Naive thymus-derived CD4-positive, alpha-beta T cell (primary cell): ENCODE data around the gene ALX1. TPM values are rescaled to one million over a fixed set of nuclear protein-coding genes. Genes with fewer than 3 reads are reported as not detected.
A peak's percentile ranks its signal among the peaks of the same experiment; 100 is the strongest.

Source experiments
- ATAC-seq: fragments of 150-1000 bp; cut with Tn5 transposase; 2 replicates; pipeline ENCODE4 v1.10.0; 2021; ENCODE audit warnings: mild to moderate bottlenecking, moderate library complexity
- CTCF ChIA-PET: fragments of 350-600 bp; sonication (Branson Sonifier 250); formaldehyde crosslinking; loops from one replicate; lab custom pipeline; 2021; ENCODE audit warnings: antibody characterized with exemption; lab: Charles Lee
- POLR2A ChIA-PET: fragments of 350-600 bp; sonication (Branson Sonifier 250); formaldehyde crosslinking; loops from one replicate; lab custom pipeline; 2021; ENCODE audit warnings: antibody characterized with exemption, inconsistent platforms; lab: Charles Lee
- DNase-seq, 9 donors: peaks; one replicate each; pipeline versions ENCODE4 v3.0.0 to v3.0.0-alpha.2; 2020 to 2022; ENCODE audit warnings: mixed read lengths in 1 of 9
- H3K27ac ChIP-seq: one replicate; pipeline ENCODE4 v1.7.0; 2013; ENCODE audit warnings: mild to moderate bottlenecking, low read depth, low read length, moderate library complexity
- H3K27me3 ChIP-seq, 2 donors: one replicate each; pipeline ENCODE4 v1.7.0; 2013; ENCODE audit warnings: low read length in 2 of 2, mild to moderate bottlenecking in 2 of 2, moderate library complexity in 2 of 2; ENCODE audit not compliant: control insufficient read depth in 2 of 2, insufficient read depth in 2 of 2
- H3K36me3 ChIP-seq, 3 experiments: 1 replicate in 2 of 3; 2 replicates in 1 of 3; pipeline ENCODE4 v1.7.0; 2013; ENCODE audit warnings: low read length in 3 of 3, mild to moderate bottlenecking in 3 of 3, moderate library complexity in 1 of 3; ENCODE audit not compliant: insufficient read depth in 3 of 3, control insufficient read depth in 2 of 3
- H3K4me1 ChIP-seq, 2 donors: one replicate each; pipeline ENCODE4 v1.7.0; 2013; ENCODE audit warnings: low read length in 2 of 2, mild to moderate bottlenecking in 2 of 2, moderate library complexity in 1 of 2; ENCODE audit not compliant: control insufficient read depth in 2 of 2, insufficient read depth in 2 of 2
- H3K4me3 ChIP-seq: 2 replicates; pipeline ENCODE4 v1.7.0; 2013; ENCODE audit warnings: mild to moderate bottlenecking, low read length
- H3K9me3 ChIP-seq, 3 experiments: 1 replicate in 2 of 3; 2 replicates in 1 of 3; pipeline ENCODE4 v1.7.0; 2013; ENCODE audit warnings: low read length in 3 of 3; ENCODE audit not compliant: control insufficient read depth in 2 of 3
- H3K27ac Mint-ChIP-seq, 9 donors: one replicate each; pipeline ENCODE4 v1.8.0; 2020 to 2022; ENCODE audit warnings: mixed read lengths in 9 of 9, mild to moderate bottlenecking in 8 of 9, moderate library complexity in 5 of 9, inconsistent platforms in 2 of 9
- H3K27me3 Mint-ChIP-seq, 5 donors: one replicate each; pipeline ENCODE4 v1.8.0; 2021 to 2022; ENCODE audit warnings: mixed read lengths in 5 of 5, mild to moderate bottlenecking in 1 of 5
- H3K36me3 Mint-ChIP-seq, 5 donors: one replicate each; pipeline ENCODE4 v1.8.0; 2020 to 2022; ENCODE audit warnings: mixed read lengths in 5 of 5, mild to moderate bottlenecking in 3 of 5, inconsistent platforms in 1 of 5
- H3K4me1 Mint-ChIP-seq, 7 donors: one replicate each; pipeline ENCODE4 v1.8.0; 2020 to 2022; ENCODE audit warnings: mixed read lengths in 7 of 7, mild to moderate bottlenecking in 3 of 7, inconsistent platforms in 1 of 7
- H3K4me3 Mint-ChIP-seq, 10 donors: one replicate each; pipeline ENCODE4 v1.8.0; 2020 to 2022; ENCODE audit warnings: mild to moderate bottlenecking in 10 of 10, mixed read lengths in 10 of 10, moderate library complexity in 6 of 10, inconsistent platforms in 2 of 10
- H3K9me3 Mint-ChIP-seq, 11 donors: one replicate each; pipeline ENCODE4 v1.8.0; 2020 to 2022; ENCODE audit warnings: mixed read lengths in 11 of 11, mild to moderate bottlenecking in 4 of 11, inconsistent platforms in 1 of 11, moderate library complexity in 1 of 11
- intact Hi-C, 2 donors: fragments of 100-400 bp; cut with micrococcal nuclease; formaldehyde crosslinking; loops; one replicate each; pipeline ENCODE4 v1.15.1; 2023
- polyA plus RNA-seq, 2 donors: library from polyadenylated mRNA; unstranded; fragments of 300-500 nt; fragmentation: Illumina TruSeq; gene quantifications; one replicate each; pipeline ENCODE4 v1.2.3, GENCODE V29; 2021
- total RNA-seq, 6 experiments: library from RNA in 5 of 6; stranded (reverse) in 5 of 6; gene quantifications; 1 replicate in 5 of 6; 2 replicates in 1 of 6; pipeline ENCODE4 v1.2.3 and lab custom pipeline; 2021 to 2026

Gene ALX1
- not detected for total RNA-seq
- not detected for polyA plus RNA-seq
- total RNA-seq (lab: John Stamatoyannopoulos, UW) = not detected

- H3K27ac ChIP-seq = no peak within 1 kb of the TSS
- H3K27me3 ChIP-seq = no peaks in the 10 kb centered on the region
- Mint-ChIP-seq H3K9me3 (peaks cover 0 to 21% (median 2%) of the 10 kb centered on the region in 11 donors), H3K4me1 (peaks cover 0 to 7% (median 4%) of the 10 kb centered on the region in 7 donors), H3K4me3 (peak within 1 kb of the TSS in 8 of 10 donors; percentile 15 to 80 (median 42)), H3K27me3 (peaks cover 52 to 68% (median 56%) of the 10 kb centered on the region in 5 donors), H3K27ac (peak within 1 kb of the TSS in 1 of 9 donors; percentile 73), H3K36me3 (no peaks in the 10 kb centered on the region)
- intact Hi-C loops = loop anchor here in 1 of 2 donors (2.0 kb wide), 1 partner anchor 370 kb away; no protein-coding TSS in a partner anchor
- no peaks in the 10 kb centered on the region for H3K36me3 ChIP-seq
- H3K9me3 ChIP-seq = no peaks in the 10 kb centered on the region
- POLR2A ChIA-PET = no interaction called here
- CTCF ChIA-PET = no interaction called here
- ATAC-seq (no peak), DNase-seq (peak in 1 of 9 donors; percentile 23)
- no peak within 1 kb of the TSS for H3K4me3 ChIP-seq
- no peaks in the 10 kb centered on the region for H3K4me1 ChIP-seq
Observed at GRCh38 chr12:85280165-85280983, at the start of gene ALX1. Gene ALX1 (plus strand): TSS chr12:85280220. CDS start chr12:85280262, 42 bp downstream.

GRCh38 chr12:85237327-85237726, 42.7 kb upstream of the ALX1 start:
- no peaks in the 10 kb centered on the region for H3K4me1 Mint-ChIP-seq
- intact Hi-C loops = loop anchor here in 1 of 2 donors (2.0 kb wide), 1 partner anchor 13 kb away; no protein-coding TSS in a partner anchor
- Histone ChIP-seq H3K27me3 (no peaks in the 10 kb centered on the region), H3K27ac (no peak overlapping the region), H3K4me1 (no peaks in the 10 kb centered on the region), H3K4me3 (no peak overlapping the region), H3K36me3 (no peaks in the 10 kb centered on the region), H3K9me3 (no peaks in the 10 kb centered on the region)
- ChIA-PET POLR2A (no interaction called here), CTCF (no interaction called here)
- no peak for ATAC-seq
- no peak for DNase-seq
- H3K4me3 Mint-ChIP-seq = no peak overlapping the region
- H3K9me3 Mint-ChIP-seq = peaks cover 0 to 22% (median 2%) of the 10 kb centered on the region in 11 donors
- H3K27me3 Mint-ChIP-seq = no peaks in the 10 kb centered on the region
- no peaks in the 10 kb centered on the region for H3K36me3 Mint-ChIP-seq
- no peak overlapping the region for H3K27ac Mint-ChIP-seq

- H3K27ac Mint-ChIP-seq = no peak overlapping the region
- no peak overlapping the region for H3K4me3 Mint-ChIP-seq
- intact Hi-C loops = no loop called here
- ChIA-PET POLR2A (no interaction called here), CTCF (no interaction called here)
- peaks cover 0 to 6% (median 0%) of the 10 kb centered on the region in 11 donors for H3K9me3 Mint-ChIP-seq
- H3K4me1 Mint-ChIP-seq = peaks cover 0 to 1% (median 0%) of the 10 kb centered on the region in 7 donors
- Histone ChIP-seq H3K36me3 (no peaks in the 10 kb centered on the region), H3K4me1 (no peaks in the 10 kb centered on the region), H3K27ac (no peak overlapping the region), H3K27me3 (no peaks in the 10 kb centered on the region), H3K4me3 (no peak overlapping the region), H3K9me3 (no peaks in the 10 kb centered on the region)
- no peak for DNase-seq
- no peaks in the 10 kb centered on the region for H3K36me3 Mint-ChIP-seq
- no peaks in the 10 kb centered on the region for H3K27me3 Mint-ChIP-seq
- ATAC-seq = no peak
Observed at GRCh38 chr12:85244561-85244960, 35.5 kb upstream of the ALX1 start.

- Histone ChIP-seq H3K4me1 (no peaks in the 10 kb centered on the region), H3K27ac (no peak overlapping the region), H3K9me3 (no peaks in the 10 kb centered on the region), H3K27me3 (no peaks in the 10 kb centered on the region), H3K4me3 (no peak overlapping the region), H3K36me3 (no peaks in the 10 kb centered on the region)
- DNase-seq (no peak), ATAC-seq (no peak)
- CTCF ChIA-PET = no interaction called here
- no peak overlapping the region for H3K27ac Mint-ChIP-seq
- intact Hi-C loops = no loop called here
- H3K4me1 Mint-ChIP-seq = no peaks in the 10 kb centered on the region
- no peak overlapping the region for H3K4me3 Mint-ChIP-seq
- H3K36me3 Mint-ChIP-seq = no peaks in the 10 kb centered on the region
- POLR2A ChIA-PET = no interaction called here
- peaks cover 0 to 3% (median 0%) of the 10 kb centered on the region in 11 donors for H3K9me3 Mint-ChIP-seq
- H3K27me3 Mint-ChIP-seq = no peaks in the 10 kb centered on the region
Observed at GRCh38 chr12:85253853-85254252, 26.2 kb upstream of the ALX1 start.

- Histone ChIP-seq H3K9me3 (no peaks in the 10 kb centered on the region), H3K27me3 (no peaks in the 10 kb centered on the region), H3K27ac (no peak overlapping the region), H3K36me3 (no peaks in the 10 kb centered on the region), H3K4me1 (no peaks in the 10 kb centered on the region), H3K4me3 (no peak overlapping the region)
- ChIA-PET POLR2A (no interaction called here), CTCF (no interaction called here)
- H3K27me3 Mint-ChIP-seq = no peaks in the 10 kb centered on the region
- H3K4me1 Mint-ChIP-seq = no peaks in the 10 kb centered on the region
- H3K27ac Mint-ChIP-seq = no peak overlapping the region
- H3K36me3 Mint-ChIP-seq = no peaks in the 10 kb centered on the region
- intact Hi-C loops = no loop called here
- H3K4me3 Mint-ChIP-seq = no peak overlapping the region
- ATAC-seq (no peak), DNase-seq (no peak)
- peaks cover 0 to 6% (median 0%) of the 10 kb centered on the region in 11 donors for H3K9me3 Mint-ChIP-seq
Observed at GRCh38 chr12:85257671-85258070, 22.3 kb upstream of the ALX1 start.

- no peaks in the 10 kb centered on the region for H3K27me3 ChIP-seq
- no peak overlapping the region for H3K27ac ChIP-seq
- no peak overlapping the region for H3K4me3 Mint-ChIP-seq
- H3K9me3 Mint-ChIP-seq = peaks cover 0 to 2% (median 0%) of the 10 kb centered on the region in 11 donors
- CTCF ChIA-PET = no interaction called here
- H3K36me3 Mint-ChIP-seq = no peaks in the 10 kb centered on the region
- no peaks in the 10 kb centered on the region for H3K36me3 ChIP-seq
- H3K4me1 ChIP-seq = no peaks in the 10 kb centered on the region
- no peaks in the 10 kb centered on the region for H3K9me3 ChIP-seq
- H3K27me3 Mint-ChIP-seq = no peaks in the 10 kb centered on the region
- H3K4me3 ChIP-seq = no peak overlapping the region
- DNase-seq = no peak
- intact Hi-C loops = no loop called here
- no peaks in the 10 kb centered on the region for H3K4me1 Mint-ChIP-seq
- POLR2A ChIA-PET = no interaction called here
- no peak overlapping the region for H3K27ac Mint-ChIP-seq
- no peak for ATAC-seq
Observed at GRCh38 chr12:85260447-85260846, 19.6 kb upstream of the ALX1 start.

- intact Hi-C loops = no loop called here
- POLR2A ChIA-PET = no interaction called here
- Histone ChIP-seq H3K27me3 (no peaks in the 10 kb centered on the region), H3K9me3 (no peaks in the 10 kb centered on the region), H3K4me1 (no peaks in the 10 kb centered on the region), H3K36me3 (no peaks in the 10 kb centered on the region), H3K27ac (no peak overlapping the region), H3K4me3 (no peak overlapping the region)
- CTCF ChIA-PET = no interaction called here
- Mint-ChIP-seq H3K9me3 (peaks cover 0 to 2% (median 0%) of the 10 kb centered on the region in 11 donors), H3K36me3 (no peaks in the 10 kb centered on the region), H3K4me3 (no peak overlapping the region), H3K4me1 (no peaks in the 10 kb centered on the region), H3K27ac (no peak overlapping the region), H3K27me3 (no peaks in the 10 kb centered on the region)
- ATAC-seq = no peak
- no peak for DNase-seq
Observed at GRCh38 chr12:85260896-85261295, 19.1 kb upstream of the ALX1 start.
